Spinal cord (tissue), 10 donors: ENCODE measurements around the gene METTL15. TPM values are rescaled to one million over a fixed set of nuclear protein-coding genes. Genes with fewer than 3 reads are reported as not detected.
"Not testable (repeated sequence)": the region's sequence is repeated elsewhere in the genome, so short reads cannot be mapped to it uniquely, and the experiment has no call there.

Experiments
- DNase-seq, 6 donors: peaks; one replicate each; pipeline versions ENCODE4 v3.0.0 to v3.0.0-alpha.2; 2013 to 2015; ENCODE audit warnings: low spot score in 6 of 6, low read depth in 4 of 6
- H3K27ac ChIP-seq: one replicate; pipeline ENCODE4 v1.5.1; 2013; ENCODE audit warnings: low read depth, low read length, control low read depth
- H3K27me3 ChIP-seq: one replicate; pipeline ENCODE4 v1.6.1; 2013; ENCODE audit warnings: low read length; ENCODE audit not compliant: control insufficient read depth, insufficient read depth
- H3K36me3 ChIP-seq: one replicate; pipeline ENCODE4 v1.6.1; 2013; ENCODE audit warnings: low read length; ENCODE audit not compliant: control insufficient read depth, insufficient read depth
- H3K4me1 ChIP-seq: one replicate; pipeline ENCODE4 v1.6.1; 2013; ENCODE audit warnings: low read length; ENCODE audit not compliant: control insufficient read depth, insufficient read depth
- H3K4me3 ChIP-seq: one replicate; pipeline ENCODE4 v1.5.1; 2013; ENCODE audit warnings: low read depth, low read length, control low read depth
- H3K9me3 ChIP-seq: one replicate; pipeline ENCODE4 v1.6.1; 2013; ENCODE audit warnings: low read length; ENCODE audit not compliant: control insufficient read depth, insufficient read depth
- whole genome bisulfite sequencing: methylation state at CpG from one replicate; pipeline ENCODE4 v1.1.5; 2013; ENCODE audit warnings: missing lambda C conversion rate; ENCODE audit not compliant: insufficient coverage; 5-methylcytosine and 5-hydroxymethylcytosine counted together
- polyA plus RNA-seq, 2 donors: library from polyadenylated mRNA; unstranded; fragments of 120-200 nt; gene quantifications; one replicate each; pipeline ENCODE4 v1.2.1, GENCODE V29; 2013; ENCODE audit not compliant: insufficient read length in 2 of 2
- total RNA-seq, 2 donors: library from RNA; depleted of rRNA in 1 of 2; stranded (reverse); fragments of 120-200 nt in 1 of 2; fragments of >200 nt in 1 of 2; gene quantifications; one replicate each; pipeline versions ENCODE4 v1.2.3 to v1.2.4, GENCODE V29; 2013 to 2014
- donor health status: healthy.

The METTL15 gene
- total and polyA plus RNA-seq, 4 donors = 9.8 to 29.7 (median 13.7) TPM

DNA sequence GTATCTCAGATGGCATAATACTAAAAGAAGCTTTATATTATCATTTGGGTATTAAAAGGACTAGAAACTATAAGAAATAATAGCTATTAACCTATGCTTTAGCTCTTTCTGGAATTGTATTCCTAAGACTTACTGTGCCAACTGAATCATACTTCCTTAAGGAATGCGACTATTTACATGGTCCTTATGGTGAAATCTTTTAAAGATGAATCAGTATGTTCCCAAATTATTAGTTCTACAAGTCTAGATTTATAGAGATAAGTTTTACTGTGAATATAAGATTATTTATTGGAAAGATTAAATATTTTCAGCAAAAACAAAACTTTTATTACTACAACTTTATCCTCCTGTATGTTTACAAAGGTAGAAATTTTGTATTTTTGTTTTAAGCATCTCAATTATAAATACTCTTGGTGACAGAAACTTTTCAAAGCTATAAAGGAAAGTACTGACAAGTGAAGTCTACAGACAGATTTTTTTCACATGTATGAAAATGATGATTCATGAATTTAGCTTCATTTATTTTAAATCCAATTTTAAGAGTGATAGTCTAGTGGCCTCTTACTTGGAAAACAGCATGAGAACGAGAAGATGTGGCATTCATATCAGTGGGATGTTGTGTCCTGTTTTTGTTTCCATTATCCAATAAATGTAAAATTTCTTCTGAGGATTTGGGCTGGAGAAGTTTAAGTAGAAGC lies 18.0 kb upstream of the METTL15 start:
- Histone ChIP-seq H3K27ac (no peak overlapping the region), H3K36me3 (no peaks in the 10 kb centered on the region), H3K9me3 (no peaks in the 10 kb centered on the region), H3K4me1 (no peaks in the 10 kb centered on the region), H3K27me3 (no peaks in the 10 kb centered on the region), H3K4me3 (no peak overlapping the region)
- WGBS = no CpG with 5 or more reads among the region's 2 CpGs
- DNase-seq = no peak

DNA sequence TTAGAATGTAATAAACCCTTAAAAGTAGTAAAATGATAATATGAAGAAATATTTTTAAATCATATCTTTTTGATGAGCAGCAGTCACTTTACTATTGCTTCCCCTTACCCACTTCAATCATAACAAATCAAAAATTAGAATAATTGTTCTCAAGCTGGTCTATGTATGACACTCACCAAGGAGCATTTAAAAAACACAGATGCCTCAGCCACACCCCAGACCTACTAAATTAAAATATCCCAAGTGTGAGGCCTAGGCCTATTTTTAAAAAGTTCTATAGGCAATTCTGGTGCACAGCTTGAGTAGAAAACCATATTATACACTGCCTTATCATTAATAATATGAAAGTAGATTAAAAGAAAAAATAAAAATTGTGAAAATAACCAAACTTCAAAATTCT lies 15.4 kb upstream of the METTL15 start:
- H3K4me1 ChIP-seq = no peaks in the 10 kb centered on the region
- no peak for DNase-seq
- H3K36me3 ChIP-seq = no peaks in the 10 kb centered on the region
- no peaks in the 10 kb centered on the region for H3K27me3 ChIP-seq
- no peak overlapping the region for H3K27ac ChIP-seq
- no peak overlapping the region for H3K4me3 ChIP-seq
- no peaks in the 10 kb centered on the region for H3K9me3 ChIP-seq

- Histone ChIP-seq H3K36me3 (no peaks in the 10 kb centered on the region), H3K4me3 (no peak overlapping the region), H3K27me3 (no peaks in the 10 kb centered on the region), H3K27ac (no peak overlapping the region), H3K9me3 (no peaks in the 10 kb centered on the region), H3K4me1 (no peaks in the 10 kb centered on the region)
- WGBS = 100% methylated on average over 1 of the region's 1 CpG
- no peak for DNase-seq
Measured at GRCh38 chr11:28098257-28098656, 9.9 kb upstream of the METTL15 start.

DNA sequence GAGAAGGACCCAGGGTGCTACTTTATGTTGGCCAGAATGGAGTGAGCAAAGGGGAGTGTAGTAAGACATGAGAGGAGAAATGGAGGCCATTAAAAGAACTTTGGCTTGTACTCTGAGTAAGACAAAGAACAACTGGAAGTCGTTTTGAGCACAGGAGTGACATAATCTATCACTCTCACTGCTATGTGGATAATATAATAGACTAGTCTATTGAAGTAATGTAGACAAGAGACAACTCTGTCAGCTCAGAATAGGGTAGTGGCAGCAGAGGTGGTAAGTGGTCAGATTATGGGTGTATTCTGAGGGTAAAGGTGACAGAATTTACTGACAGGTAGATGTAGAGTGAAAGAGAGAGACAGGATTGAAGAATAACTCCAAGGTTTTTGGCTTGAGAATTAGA lies 8.5 kb upstream of the METTL15 start:
- WGBS = no CpG with 5 or more reads among the region's 1 CpG
- no peaks in the 10 kb centered on the region for H3K9me3 ChIP-seq
- no peak overlapping the region for H3K27ac ChIP-seq
- no peaks in the 10 kb centered on the region for H3K27me3 ChIP-seq
- no peaks in the 10 kb centered on the region for H3K36me3 ChIP-seq
- no peak overlapping the region for H3K4me3 ChIP-seq
- DNase-seq = no peak
- H3K4me1 ChIP-seq = no peaks in the 10 kb centered on the region

DNA sequence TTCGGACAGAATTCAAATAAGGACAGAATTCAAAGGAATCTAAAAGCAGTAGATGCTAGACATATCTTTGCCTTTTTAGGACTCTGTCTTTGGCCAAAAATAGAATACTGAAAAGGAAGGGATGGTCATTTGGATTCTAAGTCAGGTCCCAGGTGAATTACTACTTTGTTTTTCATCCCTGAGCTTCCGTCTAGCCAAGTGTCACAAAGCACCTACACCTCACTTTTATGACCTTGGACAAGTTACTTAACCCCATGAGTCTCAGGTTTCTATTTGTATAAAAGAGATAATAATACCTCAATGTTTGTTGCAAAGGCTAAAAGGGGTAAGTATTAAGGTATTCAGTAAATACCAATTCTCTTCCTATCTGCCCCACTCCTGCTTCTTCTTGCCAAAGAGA lies 7.5 kb upstream of the METTL15 start:
- Histone ChIP-seq H3K9me3 (no peaks in the 10 kb centered on the region), H3K4me3 (no peak overlapping the region), H3K36me3 (no peaks in the 10 kb centered on the region), H3K27me3 (no peaks in the 10 kb centered on the region), H3K27ac (no peak overlapping the region), H3K4me1 (no peaks in the 10 kb centered on the region)
- no CpG with 5 or more reads among the region's 2 CpGs for WGBS
- DNase-seq = no peak

DNA sequence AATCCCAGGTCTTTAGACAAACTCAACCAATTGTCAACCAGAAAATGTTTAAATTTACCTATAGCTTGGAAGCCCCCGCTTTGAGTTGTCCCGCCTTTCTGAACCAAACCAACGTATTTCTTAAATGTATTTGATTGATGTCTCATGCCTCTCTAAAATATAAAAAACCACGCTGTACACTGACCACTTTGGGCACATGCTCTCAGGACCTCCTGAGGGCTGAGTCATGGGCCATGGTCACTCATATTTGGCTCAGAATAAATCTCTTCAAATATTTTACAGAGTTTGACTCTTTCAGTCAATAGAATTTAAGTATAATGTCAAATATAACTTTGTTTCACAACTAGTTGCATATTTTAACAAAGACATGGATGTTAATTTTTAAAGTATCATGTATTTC lies 5.9 kb upstream of the METTL15 start:
- H3K27me3 ChIP-seq, H3K9me3 ChIP-seq, H3K4me3 ChIP-seq, H3K36me3 ChIP-seq, H3K4me1 ChIP-seq, H3K27ac ChIP-seq, DNase-seq: not testable (repeated sequence)
- WGBS = no CpG with 5 or more reads among the region's 4 CpGs

DNA sequence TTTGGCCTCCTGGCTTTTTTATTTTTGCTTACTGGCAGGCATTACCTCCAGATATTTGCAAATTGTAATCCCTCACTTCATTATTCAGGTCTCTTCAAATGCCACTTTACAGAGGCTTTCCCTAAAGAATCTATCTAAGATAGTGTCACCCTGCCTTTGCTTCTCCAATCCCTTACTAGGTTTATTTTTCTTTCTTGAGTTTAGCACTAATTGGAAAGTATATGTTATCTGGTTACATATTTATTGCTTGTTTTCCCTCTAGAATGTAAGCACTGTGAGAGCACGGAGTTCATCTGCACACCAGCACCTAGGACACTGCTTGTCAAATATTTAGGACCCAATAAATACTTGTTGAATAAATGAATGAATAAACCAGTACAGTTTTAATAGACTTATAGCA lies 3.8 kb upstream of the METTL15 start:
- DNase-seq = no peak

GRCh38 chr11:28104984-28105383 lies 3.2 kb upstream of the METTL15 start:
- H3K27ac ChIP-seq = no peak overlapping the region
- H3K4me1 ChIP-seq = peaks cover 8% of the 10 kb centered on the region
- H3K27me3 ChIP-seq = no peaks in the 10 kb centered on the region
- no CpG with 5 or more reads among the region's 2 CpGs for WGBS
- no peak for DNase-seq
- H3K4me3 ChIP-seq = no peak overlapping the region
- no peaks in the 10 kb centered on the region for H3K36me3 ChIP-seq
- no peaks in the 10 kb centered on the region for H3K9me3 ChIP-seq

More for the DNA sequence above, 3.8 kb upstream of the METTL15 start:
- Histone ChIP-seq H3K4me1 (peaks cover 8% of the 10 kb centered on the region), H3K27ac (no peak overlapping the region), H3K27me3 (no peaks in the 10 kb centered on the region), H3K9me3 (no peaks in the 10 kb centered on the region), H3K4me3 (no peak overlapping the region), H3K36me3 (no peaks in the 10 kb centered on the region)
- no CpG with 5 or more reads among the region's 1 CpG for WGBS

DNA sequence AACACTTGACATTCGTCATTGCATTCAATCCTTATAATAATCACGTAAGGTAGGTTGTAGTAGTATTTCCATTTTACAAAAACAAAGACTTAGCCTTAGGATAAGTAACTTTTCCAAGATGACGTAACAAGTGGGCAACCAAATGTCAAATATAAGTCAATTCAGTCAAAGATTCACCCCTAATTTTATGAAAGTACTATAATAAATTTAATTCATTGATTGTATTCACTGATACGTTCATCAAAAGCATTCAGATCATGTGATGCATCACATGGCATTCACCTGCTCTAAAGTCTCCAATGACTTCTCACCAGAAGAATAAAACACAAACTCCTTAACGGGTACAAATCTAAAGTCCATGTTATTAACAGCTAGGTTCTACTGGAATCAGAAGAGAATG lies 2.3 kb upstream of the METTL15 start:
- H3K4me3 ChIP-seq = no peak overlapping the region
- peaks cover 8% of the 10 kb centered on the region for H3K4me1 ChIP-seq
- H3K36me3 ChIP-seq = no peaks in the 10 kb centered on the region
- no peaks in the 10 kb centered on the region for H3K9me3 ChIP-seq
- DNase-seq = no peak
- H3K27ac ChIP-seq = no peak overlapping the region
- no CpG with 5 or more reads among the region's 5 CpGs for WGBS
- no peaks in the 10 kb centered on the region for H3K27me3 ChIP-seq

DNA sequence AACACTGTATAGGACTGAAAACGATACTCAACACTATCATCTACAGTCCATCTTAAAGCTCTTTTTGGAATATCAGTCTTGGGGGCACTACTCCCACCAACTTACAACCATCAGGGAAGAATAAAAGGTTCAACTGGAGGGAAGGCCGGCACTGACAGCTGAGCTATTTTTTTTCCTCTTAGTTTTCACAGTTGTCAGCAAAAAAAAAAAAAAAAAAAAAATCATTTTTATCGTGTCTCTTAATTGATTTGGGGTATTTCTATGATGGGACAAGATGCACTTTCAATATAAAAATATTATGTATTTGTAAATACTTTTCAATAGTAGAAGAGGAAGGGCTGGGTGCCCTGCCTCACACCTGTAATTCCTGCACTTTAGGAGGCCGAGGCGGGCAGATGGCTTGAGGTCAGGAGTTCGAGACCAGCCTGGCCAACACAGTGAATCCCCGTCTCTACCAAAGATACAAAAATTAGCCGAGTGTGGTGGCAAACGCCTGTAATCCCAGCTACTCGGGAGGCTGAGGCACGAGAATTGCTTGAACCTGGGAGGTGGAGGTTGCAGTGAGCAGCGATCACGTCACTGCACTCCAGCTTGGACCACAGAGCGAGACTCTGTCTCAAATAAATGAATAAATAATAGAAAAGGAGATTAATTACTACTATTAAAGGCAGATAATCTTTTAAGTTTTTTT lies 1.7 kb upstream of the METTL15 start:
- no peak overlapping the region for H3K4me3 ChIP-seq
- WGBS = 92% methylated on average over 4 of the region's 14 CpGs
- no peak overlapping the region for H3K27ac ChIP-seq
- DNase-seq = no peak
- no peaks in the 10 kb centered on the region for H3K27me3 ChIP-seq
- peaks cover 8% of the 10 kb centered on the region for H3K4me1 ChIP-seq
- H3K36me3 ChIP-seq = no peaks in the 10 kb centered on the region
- no peaks in the 10 kb centered on the region for H3K9me3 ChIP-seq
